Activated T-cell treated with anti-CD3 and anti-CD28 coated beads, Interleukin-2, amount 50 U/mL, for 1 hour (primary cell): Measurements from ENCODE around the gene CDH4.

ENCODE experiments used
- DNase-seq: peaks from one replicate; pipeline ENCODE4 v3.0.0-alpha.2; 2020

The CDH4 gene

DNA sequence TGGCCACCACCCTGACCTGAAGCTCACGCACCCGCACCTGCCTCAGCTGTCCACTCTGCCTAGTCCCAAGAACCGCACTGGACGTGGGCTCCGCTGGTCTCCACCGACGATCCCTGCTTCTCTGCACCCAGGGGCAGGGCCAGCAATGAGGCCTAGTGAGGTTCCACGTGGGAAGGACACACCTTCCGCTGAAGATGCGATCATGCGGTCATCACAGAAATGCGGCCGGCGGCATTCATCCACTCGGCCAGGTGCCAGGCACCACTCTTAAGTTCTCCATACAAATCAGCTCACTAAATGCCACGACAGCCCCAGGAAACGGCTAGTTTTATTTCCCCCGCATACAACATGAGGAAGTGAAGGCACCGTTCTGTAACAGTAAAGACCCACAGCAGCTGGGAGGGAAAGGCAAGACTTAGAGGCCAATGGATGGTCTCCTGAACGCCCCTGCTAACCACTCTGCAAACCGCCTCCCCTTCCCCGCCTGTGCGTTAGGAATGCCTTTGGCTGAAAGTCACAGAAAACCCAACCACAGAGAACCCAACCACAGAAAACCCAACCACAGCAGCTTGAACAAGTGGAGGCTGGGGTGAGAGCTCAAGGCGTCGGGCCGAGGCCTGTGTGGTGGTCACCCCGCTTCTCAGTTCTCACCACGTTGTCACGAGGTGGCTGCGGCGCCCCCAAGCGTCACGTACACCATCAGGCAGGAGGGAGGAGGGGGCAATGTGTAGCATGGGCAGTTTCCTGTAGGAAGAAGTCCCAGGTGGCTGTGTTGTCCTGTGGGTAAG is 609.2 kb downstream of the CDH4 start:
- no peak for DNase-seq

DNA sequence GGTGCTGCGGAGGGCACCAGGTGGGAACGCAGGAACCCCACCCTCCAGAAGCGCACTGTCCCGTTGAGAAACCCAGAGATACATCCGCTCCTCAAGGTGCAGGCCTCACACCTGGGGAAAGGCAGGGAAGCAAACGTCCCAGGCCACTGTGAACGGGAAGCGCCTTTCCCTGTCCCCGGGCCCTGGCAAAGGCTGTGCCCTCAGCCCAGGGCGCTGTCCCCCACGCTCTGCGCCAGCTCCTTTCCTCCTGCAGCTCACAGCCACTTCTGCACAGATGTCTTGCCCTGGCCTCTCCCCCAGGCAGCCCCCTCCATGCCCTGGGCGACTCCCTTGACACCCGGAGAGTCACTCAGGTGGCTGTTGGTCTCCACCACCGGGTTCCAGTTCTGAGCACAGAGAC is 609.8 kb downstream of the CDH4 start:
- no peak for DNase-seq

DNA sequence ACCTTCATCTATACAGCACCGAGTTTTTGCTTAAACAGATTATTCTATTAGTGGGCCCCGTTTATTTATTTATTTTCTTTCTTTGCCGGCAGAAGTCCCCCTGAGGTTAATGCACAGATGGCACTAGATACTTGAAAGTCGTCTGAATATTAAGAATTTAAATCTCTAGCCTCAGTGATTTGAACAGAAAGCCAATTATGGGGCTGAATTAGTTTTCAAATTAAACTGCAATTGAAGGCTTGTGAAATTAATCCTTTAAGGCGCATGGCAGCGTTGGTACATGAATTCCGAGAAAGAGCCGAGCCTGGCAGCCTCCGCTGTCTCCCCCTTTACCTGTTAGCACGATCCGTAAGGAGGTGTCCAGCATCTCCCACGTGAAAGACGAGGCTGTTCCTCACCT is 610.8 kb downstream of the CDH4 start:
- no peak for DNase-seq

DNA sequence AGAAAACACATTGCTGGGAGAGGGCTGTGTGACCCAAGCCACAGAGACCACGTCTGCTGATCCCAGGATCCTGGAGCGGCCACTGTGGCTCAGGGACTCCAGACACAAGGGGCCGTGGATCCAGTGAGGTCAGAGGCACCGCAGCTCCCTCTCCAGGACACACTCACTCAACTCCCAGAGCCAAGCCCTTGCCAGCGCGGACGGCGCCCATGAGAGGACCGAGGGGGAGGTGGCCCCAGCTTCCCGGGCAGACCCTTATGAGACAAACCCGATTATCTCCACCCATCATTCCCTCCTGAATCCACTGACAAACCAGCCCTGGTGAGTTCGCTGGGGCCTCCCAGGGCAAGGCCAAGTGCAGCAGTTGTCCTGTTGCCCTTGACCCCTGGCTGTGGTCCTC is 612.4 kb downstream of the CDH4 start:
- DNase-seq: no peak

DNA sequence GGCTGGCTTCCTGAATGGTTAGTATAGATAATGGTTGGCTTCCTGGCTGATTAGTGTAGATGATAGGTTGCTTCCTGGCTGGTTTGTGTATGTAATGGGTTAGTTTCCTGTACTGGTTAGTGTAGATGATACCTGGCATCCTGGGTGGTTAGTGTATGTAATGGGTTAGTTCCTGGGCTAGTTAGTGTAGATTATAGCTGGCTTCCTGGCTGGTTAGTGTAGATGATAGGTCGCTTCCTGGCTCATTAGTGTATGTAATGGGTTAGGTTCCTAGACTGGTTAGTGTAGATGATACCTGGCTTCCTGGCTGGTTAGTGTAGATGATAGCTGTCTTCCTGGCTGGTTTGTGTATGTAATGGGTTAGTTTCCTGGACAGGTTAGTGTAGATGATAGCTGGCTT is 613.3 kb downstream of the CDH4 start:
- no peak for DNase-seq

DNA sequence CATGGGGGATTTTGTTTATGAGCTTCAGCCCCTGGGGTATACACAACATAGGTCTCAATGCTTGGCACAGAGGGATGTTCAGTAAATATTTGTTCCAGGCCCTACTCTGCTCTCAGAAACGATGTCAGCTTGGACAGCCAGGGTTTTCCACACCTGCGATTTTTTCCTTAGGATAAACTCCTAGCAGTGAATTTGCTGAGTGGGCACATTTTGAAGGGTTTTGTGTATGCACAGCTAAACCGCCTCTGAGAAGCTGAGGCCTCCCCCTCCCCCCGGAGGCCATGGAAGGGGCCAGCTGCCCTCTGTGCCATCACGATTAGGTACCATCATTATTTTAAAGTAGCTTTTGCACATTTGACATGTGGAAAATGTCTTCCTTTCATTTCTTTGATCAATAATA is 614.1 kb downstream of the CDH4 start:
- no peak for DNase-seq

DNA sequence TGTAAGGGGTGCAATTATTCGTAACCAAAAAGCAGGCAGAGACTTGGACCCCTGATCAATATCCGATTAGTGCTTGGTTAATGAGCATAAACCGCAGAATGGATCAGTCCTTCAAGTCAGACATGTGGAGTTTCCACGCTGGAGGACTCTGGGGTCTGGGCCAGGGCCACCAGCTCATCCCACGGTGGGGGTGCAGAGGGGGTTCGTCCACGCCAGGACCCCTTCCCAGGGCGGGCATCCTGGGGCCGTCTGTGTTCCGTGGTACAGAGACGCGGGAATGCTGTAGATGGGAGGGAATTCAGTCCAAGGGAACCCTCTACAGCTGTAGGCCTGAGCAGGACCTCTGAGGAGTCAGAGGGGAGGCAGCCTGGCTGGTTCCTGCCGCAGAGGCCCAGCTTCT is 615.9 kb downstream of the CDH4 start:
- no peak for DNase-seq

DNA sequence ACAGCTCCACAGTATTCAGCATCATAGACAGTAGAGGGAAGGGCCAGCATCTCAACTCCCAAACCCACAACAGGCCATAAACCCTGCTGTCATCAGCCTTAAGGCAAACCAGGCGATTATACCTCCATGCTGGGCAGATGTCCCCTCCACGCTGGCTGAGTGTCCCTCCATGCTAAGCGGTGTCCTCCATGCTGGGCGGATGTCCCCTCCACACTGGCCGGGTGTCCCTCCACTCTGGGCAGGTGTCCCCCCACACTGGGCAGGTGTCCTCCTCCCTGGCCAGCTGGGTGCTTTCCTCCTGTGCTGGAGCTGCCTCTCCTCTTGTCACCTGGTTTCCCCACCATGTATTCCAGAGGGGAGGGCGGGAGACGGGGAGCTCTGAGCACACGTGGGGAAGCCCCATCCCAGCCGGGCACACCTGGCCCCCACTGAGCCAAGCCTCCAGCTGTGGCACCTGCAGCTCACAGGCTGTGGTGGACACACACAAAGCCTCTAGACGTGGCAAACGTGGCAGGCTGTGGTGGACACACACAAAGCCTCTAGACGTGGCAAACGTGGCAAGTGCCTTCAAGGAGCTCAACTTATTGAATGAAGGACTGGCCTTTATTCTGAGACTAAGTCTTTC is 616.5 kb downstream of the CDH4 start:
- no peak for DNase-seq

DNA sequence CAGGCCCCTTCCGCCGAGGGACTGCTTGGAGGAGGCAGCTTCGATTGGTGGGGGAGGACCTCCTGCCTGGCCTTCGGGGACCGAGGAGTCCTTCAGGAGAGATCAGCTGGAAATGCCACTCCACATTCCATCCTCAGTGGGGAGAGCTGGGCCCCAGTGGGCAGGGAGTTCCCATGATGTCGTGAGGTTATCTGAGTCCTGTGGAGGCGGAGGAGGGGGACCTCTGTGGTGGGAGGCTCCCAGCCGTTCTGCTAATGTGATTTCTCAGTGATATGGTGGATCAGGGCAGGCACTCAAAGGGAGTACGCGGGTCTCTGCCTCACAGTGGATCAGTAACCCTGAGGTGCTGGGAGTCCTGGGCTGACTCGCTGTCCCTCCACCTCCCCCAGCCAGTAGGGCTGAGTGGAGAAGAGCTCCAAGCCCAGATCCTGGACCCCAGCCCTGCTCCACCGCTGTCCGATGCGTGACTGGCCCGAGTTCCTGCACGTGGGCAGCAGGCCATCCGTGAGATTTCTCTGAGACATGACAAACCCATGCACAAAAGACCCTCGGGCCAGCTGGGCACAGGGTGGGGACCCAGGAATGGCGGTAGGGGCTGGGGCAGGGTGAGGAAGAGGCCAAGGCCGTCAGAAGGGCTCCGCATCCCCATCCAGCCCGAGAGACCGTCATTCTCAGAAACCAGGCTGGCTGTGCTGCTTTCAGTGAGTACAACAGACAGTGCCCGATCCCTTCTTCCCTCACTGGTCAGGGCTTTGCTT is 617.9 kb downstream of the CDH4 start:
- DNase-seq: no peak

DNA sequence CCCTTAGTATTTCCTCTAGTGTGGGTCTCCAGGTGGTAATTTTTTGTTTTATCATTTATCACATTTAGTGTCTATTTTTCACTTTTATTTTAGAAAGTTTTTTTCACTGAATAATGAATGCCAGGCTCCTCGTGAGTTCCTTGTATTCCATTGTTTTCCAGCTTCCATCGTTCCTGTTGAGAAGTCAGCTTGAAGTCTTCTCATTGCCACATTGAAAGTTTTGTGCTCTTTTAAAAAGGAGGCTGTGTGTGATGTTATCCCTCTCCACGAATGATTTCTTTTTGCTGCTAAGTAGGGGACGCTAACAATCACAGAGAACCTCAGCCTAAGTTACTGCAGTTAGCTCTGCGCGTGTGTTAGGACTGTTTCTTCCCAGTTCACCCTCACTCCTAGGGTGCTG is 619.1 kb downstream of the CDH4 start:
- DNase-seq: no peak

DNA sequence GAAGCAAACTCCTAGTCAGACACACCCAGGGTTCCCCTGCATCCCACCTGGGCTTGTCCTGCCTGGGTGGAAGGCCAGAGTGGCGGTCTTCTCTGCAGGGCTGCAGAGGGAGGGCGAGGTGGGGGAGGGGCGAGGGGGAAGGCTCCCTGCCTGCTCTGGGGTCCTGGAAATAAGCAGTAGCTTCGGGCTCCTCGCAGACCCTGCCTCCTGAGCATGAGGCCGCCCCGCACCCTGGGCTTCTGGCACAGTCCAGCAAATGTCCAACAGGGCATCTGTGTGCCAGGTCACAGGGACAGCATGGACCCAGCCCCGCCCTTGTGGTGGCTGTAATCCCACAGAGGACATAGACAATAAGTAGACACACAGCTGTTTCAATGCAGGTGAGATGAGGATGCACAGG is 619.9 kb downstream of the CDH4 start:
- no peak for DNase-seq

DNA sequence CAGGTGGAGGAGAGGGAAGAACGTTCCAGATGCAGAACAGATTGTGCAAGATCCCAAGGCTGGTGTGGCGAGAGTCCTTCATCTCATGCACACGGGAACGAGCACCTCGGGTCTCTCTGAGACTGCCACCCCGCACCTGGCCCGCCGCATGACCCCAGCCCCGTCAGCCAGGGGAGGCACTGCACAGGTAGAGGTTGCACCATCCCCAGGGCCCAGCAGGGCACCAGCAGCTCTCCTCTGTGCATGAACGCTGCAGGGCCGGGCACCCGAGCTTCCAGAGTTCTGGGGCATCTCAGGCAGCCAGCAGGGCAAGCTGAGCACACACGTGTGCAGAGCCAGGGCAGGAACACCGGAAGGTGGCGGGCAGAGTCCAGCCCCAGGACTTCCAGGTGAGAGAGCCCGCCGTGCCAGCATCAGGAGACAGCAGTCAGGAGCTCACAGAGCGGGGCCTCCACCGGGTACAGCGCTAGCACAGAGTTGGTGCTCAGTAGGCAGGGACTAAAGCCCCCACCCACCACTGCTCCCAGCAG is 620.4 kb downstream of the CDH4 start:
- DNase-seq: no peak

DNA sequence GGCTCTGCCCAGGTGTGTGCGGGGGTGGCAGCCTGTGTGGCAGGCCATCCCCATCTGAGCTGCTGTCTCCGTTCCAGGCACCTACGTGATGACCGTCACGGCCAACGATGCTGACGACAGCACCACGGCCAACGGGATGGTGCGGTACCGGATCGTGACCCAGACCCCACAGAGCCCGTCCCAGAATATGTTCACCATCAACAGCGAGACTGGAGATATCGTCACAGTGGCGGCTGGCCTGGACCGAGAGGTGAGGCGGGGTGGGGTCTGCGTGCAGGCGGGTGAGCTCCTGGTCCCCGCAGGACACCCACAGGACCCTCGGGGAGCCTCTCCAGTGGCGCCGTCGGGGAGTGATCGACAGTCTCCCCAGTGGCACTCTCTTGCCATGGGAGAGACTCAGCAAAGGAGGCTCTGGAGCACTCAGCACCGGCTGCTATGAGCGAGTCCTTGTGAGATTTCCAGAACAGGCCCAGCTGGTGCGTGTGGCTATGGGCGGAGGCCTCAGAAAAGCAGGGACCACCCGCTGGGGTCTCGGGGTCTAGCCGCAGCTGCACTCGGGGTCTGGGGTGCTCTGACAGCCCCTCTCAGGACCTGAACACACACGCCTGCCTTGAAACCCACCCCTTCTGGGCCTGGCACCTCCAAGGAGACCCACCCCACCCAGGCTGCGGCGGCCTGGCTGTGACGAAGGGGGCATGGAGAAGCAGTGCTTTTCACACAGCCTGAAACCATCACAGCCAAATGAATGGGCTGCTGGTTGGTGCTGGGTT is 621.8 kb downstream of the CDH4 start:
- DNase-seq: no peak

DNA sequence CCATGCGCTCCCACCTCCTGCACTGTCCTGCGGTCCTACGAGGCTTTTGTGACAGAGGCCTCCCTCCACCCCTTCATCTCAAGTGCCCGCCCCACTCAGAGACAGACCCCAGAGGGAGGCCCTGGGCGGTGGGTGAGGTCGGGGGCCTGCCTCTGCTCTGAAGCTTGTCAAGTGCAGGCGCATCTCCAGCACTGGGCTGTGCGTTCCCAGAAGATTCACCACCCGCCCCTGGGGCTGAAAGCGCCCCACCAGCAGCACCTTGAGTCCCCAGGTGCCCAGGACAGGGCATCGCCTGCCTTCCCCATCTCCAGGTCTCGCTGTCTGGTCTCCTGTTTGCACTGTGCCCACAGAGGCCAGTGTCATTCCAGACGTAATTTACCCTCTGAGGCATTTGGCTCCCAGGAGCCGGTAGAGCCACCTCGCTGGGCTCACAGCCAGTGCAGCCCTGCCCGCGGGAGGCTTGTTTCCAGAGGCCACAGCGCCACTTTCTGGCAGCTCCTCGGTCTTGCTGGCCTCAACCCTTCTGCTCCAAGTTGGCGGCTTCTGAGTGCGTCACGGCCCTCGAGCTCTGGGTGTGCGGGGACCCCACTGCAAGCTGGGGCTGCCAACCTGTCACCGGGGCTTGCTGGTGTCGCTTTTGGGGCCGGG is 622.5 kb downstream of the CDH4 start:
- no peak for DNase-seq

DNA sequence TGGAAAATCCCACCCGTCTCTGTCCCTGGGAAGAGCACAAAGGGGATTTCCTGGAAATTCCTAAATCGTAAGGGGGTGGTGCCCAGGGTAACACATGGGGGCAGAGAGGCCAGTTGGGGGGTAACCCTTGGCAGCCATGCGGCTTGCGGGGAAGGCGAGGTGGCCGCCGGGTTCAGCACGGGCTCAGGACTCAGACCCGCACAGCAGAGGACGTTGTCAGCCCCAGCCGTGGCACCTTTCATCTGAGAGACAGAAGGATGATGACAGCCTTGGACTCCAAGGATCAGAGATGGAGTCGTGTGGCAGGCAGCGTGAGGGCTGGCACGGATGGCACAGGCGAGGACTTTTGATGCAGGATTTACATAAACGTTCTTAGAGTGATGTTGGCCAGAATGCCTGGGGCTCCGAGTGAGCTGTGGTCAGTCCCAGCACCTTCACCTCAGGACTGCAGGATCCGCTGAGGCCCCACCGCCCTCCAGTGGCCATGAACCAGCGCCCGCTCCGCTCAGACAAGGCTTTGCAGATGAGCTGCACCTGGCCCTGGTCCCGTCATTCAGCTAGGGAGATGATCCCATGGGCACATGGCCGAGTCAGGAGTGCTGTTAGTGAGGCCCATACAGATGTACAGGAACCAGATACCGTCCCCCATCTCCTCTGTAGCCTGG is 623.3 kb downstream of the CDH4 start:
- no peak for DNase-seq

DNA sequence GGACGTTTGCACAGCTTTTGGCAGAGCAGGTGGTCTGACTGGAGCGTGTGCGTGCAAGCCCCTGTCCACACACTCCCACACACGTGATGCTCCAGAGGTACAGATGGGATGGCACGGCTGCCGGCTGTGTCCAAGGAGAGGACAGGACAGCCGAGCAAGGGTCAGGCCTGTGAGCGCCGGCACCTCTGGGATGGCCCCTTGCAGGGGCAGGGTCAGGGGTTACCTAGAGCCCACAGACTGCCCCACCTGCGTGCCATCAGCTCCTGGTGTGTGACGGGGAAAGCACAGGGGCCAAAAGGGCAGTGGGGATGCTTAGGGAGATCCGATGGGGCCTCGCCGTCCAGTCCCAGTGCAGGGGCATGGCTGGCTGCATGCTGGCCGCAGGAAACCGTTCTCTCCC is 623.9 kb downstream of the CDH4 start:
- DNase-seq: no peak

DNA sequence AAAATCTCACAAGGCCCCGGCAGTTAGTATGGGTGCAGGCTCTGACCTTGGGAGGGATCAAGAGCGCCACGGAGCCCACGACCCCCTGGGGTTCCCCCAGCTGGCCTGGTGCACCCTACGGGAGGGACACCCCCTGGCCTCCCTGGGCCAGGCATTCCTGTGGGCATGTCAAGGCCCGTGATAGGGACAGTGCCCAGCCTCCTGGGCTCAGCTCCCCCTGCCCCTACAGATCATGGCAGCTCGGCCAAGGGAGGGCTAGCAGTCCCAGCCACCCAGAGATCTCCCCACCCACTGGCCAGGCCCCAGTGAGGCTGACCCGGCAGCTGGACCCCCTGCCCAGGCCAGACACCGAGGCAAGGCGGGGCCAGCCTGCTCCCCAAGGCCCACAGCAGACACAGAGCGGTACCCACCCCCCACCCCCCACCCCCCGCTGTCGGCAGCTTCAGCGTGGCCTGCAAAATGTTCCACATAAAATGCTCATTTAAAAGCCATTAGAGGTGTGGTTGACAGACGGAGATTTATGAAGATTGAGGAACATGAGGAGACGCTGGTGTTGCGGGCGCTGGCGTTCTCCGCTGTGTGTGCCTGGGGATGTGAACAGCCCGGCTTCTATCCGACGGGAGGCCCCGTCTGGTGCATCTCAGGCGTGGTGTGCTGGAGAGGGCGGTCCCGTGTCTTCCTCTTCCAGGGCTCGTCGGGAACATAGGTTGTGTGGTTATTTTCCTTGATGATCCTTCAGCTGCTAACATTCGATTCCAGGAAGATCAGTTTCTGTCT is 625.1 kb downstream of the CDH4 start:
- no peak for DNase-seq

DNA sequence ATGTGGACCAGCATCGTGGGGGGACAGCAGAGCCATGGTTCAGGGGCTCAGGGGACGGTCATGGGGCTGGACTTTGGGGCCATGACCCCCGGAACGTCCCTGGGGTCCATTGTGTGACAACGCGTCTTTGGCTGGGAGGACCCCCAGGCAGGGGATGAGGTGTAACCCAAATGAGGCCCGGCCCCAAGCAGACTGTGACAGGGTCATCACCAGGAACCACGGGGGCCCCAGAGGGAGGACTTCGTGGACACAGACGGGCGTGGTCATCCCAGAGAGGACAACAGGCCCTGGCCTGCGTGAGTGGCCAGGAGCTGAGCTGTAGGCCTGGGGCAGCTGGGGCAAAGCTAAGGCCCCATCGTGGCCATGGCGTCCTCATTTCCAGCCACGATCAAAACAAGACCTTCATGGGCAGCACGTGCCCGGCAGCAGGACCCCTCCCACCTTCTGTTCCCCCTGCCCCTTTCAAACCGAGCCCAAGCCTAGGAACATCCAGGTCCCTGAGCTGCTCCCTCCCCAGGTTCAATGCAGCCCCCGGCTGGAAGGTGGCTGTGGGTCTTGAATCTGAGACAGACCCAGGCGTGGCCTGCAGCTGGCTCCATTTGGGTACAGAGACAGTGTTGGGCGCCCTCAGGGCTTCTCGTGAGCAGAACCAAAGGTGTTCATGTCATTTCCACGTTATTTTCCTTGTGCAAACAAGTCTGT is 625.9 kb downstream of the CDH4 start:
- no peak for DNase-seq

DNA sequence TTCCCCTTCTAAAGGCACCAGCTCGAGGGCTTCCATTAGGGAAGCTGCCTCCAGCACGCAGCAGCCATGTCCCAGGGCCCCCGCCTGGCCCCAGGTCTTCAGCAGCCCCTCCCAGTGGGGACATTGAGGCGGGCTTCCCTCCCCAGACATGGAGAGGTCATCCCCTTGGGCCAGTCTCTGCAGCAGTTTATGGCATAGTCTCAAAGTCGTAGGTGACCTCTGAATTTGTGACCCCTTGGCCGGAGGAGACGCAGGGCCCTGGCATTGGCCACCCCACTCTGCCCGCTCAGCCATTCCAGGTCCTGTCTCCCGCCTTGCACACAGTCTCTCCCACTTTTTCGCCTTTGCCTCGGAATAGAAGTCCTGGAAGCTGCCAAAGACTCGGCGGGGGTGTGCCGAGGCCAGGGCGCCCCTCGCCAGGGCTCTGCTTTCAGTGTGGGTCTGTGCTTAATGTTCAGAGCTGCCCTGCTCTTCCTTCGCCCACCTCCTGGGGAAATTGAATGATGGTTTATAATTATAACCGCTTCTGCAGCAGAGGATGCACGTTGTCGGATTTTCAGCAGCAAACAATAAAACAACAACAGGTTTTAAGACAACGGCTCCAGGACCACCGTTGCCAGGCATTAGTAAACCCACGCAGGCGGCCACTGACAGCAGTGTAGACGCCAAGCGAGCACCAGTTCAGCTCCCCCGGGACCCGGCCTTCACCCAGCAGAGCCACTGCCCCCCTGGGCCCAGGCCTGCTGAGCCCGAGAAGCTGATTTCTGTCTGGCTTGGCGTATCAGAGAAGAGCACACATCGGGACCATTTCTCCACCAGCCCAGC is 626.6 kb downstream of the CDH4 start:
- no peak for DNase-seq

DNA sequence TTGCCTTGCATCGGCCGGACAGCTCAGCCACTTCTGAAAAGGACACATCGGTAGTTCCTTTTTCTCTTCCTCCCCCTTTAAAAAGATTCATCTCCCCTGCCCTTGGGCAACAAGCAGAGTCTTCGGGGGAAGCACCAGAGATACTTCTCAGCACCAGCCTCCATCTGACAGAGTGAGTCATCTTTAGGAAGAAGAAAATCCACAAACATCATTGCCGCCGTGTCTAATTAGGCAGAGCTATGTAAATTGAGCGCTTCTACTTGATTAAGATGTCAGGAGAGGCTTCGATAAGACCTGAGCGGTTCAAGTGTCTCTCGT is 627.2 kb downstream of the CDH4 start:
- no peak for DNase-seq
